B cell (primary cell): Measurements from ENCODE around the gene MAPT.

Experiments used
- CTCF ChIP-seq: fragments of 200-600 bp; IDR thresholded peaks from one replicate; pipeline ENCODE4 v1.8.0; 2022; ENCODE audit warnings: antibody characterized with exemption, mild to moderate bottlenecking
- EZH2 ChIP-seq: IDR thresholded peaks from 2 replicates; pipeline ENCODE4 v1.6.1; 2012; ENCODE audit warnings: borderline replicate concordance, low read depth, mild to moderate bottlenecking, moderate library complexity, low read length; ENCODE audit not compliant: insufficient read depth, poor library complexity, severe bottlenecking

DNA sequence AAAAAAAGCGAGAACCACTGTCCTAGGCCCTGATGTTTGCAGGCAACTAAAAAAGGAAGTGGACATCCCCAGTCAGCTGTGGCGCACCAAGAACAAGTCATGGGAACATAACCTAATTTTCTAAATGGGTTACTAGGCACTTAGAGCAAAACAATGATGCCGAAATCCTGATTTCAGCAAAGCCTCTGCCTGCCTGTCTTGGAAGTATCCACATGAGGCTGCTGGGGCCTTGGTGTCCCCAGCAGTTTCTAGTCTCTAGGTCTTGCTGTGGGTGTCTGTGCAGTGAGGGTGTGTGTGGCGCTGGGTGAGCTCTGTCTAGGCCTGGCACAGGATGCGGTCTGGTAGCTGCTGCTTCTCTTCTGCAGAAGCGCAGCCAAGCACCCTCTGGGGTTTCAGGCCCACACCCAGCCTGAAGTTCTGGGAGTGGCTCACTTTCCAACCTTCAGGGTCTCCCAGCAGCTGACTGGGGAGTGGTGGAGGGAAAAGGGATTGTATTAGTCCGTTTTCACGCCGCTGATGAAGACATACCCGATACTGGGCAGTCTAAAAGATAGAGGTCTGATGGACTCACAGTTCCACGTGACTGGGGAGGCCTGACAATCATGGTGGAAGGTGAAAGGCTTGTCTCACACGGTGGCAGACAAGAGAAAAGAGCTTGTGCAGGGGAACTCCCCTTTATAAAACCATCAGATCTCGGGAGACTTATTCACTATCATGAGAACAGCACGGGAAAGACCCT, 125.8 kb downstream of the MAPT start:
- TF ChIP-seq CTCF = no peak
- TF ChIP-seq EZH2 = no peak
